ENCODE results near the gene YIPF2.
"Not testable (repeated sequence)": the region's sequence is repeated elsewhere in the genome, so short reads cannot be mapped to it uniquely, and the experiment has no call there.

DNA sequence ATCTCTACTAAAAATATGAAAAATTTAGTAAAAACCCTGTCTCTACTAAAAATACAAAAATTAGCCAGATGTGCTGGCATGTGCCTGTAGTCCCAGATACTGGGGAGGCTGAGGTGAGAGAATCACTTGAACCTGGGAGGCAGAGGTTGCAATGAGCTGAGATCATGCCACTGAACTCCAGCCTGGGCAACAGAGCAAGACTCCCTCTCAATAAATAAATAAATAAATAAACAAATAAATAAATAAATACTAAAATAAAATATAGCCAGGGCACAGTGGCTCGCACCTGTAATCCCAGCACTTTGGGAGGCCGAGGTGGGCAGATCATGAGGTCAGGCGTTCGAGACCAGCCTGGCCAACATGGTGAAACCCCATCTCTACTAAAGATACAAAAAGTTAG, 15.0 kb upstream of the YIPF2 start:
- TF ChIP-seq, protein P1, sequence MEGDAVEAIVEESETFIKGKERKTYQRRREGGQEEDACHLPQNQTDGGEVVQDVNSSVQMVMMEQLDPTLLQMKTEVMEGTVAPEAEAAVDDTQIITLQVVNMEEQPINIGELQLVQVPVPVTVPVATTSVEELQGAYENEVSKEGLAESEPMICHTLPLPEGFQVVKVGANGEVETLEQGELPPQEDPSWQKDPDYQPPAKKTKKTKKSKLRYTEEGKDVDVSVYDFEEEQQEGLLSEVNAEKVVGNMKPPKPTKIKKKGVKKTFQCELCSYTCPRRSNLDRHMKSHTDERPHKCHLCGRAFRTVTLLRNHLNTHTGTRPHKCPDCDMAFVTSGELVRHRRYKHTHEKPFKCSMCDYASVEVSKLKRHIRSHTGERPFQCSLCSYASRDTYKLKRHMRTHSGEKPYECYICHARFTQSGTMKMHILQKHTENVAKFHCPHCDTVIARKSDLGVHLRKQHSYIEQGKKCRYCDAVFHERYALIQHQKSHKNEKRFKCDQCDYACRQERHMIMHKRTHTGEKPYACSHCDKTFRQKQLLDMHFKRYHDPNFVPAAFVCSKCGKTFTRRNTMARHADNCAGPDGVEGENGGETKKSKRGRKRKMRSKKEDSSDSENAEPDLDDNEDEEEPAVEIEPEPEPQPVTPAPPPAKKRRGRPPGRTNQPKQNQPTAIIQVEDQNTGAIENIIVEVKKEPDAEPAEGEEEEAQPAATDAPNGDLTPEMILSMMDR (IDR thresholded peaks at IDR 0.05) = not testable (repeated sequence)
- TF ChIP-seq POLR2A (IDR thresholded peaks at IDR 0.05) = not testable (repeated sequence)
